ENCODE measurements around the gene ANKRD9. TPM values are rescaled to one million over a fixed set of nuclear protein-coding genes. Genes with fewer than 3 reads are reported as not detected.
A peak's percentile ranks its signal among the peaks of the same experiment; 100 is the strongest.

The ANKRD9 gene
- total and polyA plus RNA-seq, 10 of the 15 experiments (the other 5 are each of a cell fraction or from before 2014, with no cell fraction given) = 0.03 to 3.6 (median 0.49) TPM

- TF ChIP-seq SPI1 (IDR thresholded peaks at IDR 0.05; ENCODE audit: borderline replicate concordance, insufficient read depth, low read depth, low read length) (no peak), EGR1 (IDR thresholded peaks at IDR 0.05; ENCODE audit: borderline replicate concordance in 1 of 2, low read depth in 2 of 2, low read length in 2 of 2) (peak in 1 of 2 experiments; percentile 77; a peak in 1 of 3 replicates), MTA3 (IDR thresholded peaks at IDR 0.05; ENCODE audit: borderline replicate concordance, low read length) (no peak), ZNF622 (IDR thresholded peaks at IDR 0.05) (no peak), IRF3 (IDR thresholded peaks at IDR 0.05) (no peak), SP1 (IDR thresholded peaks at IDR 0.05; ENCODE audit: low read depth, low read length) (no peak), NFXL1 (IDR thresholded peaks at IDR 0.05; ENCODE audit: borderline replicate concordance) (no peak), ZBTB33 (IDR thresholded peaks at IDR 0.05) (0 out of 2 replicates have a peak, but pooled peaks have one; percentile 56), IRF4 (IDR thresholded peaks at IDR 0.05; ENCODE audit: low read depth, low read length) (no peak), POLR2A (IDR thresholded peaks at IDR 0.05; ENCODE audit: low read depth, low read length) (peak; percentile 84), HDAC2 (IDR thresholded peaks at IDR 0.05) (no peak), NR2F1 (conservative IDR thresholded peaks at IDR 0.05) (peak; percentile 75), CHD1 (IDR thresholded peaks at IDR 0.05; ENCODE audit: low read depth, low read length) (no peak), RCOR1 (conservative IDR thresholded peaks at IDR 0.05; ENCODE audit: low read depth, low read length) (no peak), POLR2AphosphoS2 (IDR thresholded peaks at IDR 0.05; ENCODE audit: low read depth, low read length) (no peak), SRF (IDR thresholded peaks at IDR 0.05; ENCODE audit: low read depth in 2 of 2, low read length in 2 of 2) (peak in 1 of 2 experiments; percentile 87; a peak in 3 of 4 replicates), ATF3 (IDR thresholded peaks at IDR 0.05; ENCODE audit: borderline replicate concordance, extremely low read depth, low read depth, low read length) (no peak), IKZF1 (conservative IDR thresholded peaks at IDR 0.05) (peak; percentile 78), BACH1 (IDR thresholded peaks at IDR 0.05; ENCODE audit: borderline replicate concordance) (peak; percentile 42; the same call in 1 of the 2 replicates), KLF5 (IDR thresholded peaks at IDR 0.05; ENCODE audit: partially characterized antibody) (no peak), ZZZ3 (IDR thresholded peaks at IDR 0.05; ENCODE audit: control insufficient read depth, insufficient read length, low read depth) (no peak), ATF2 (IDR thresholded peaks at IDR 0.05; ENCODE audit: low read length) (no peak), CHD4 (IDR thresholded peaks at IDR 0.05) (no peak)
These were observed 45.5 kb upstream of the ANKRD9 start (continued) for GRCh38 chr14:102554821-102555819.

Data from GM12878 (cell line).